H9 (cell line): ENCODE measurements around the gene PPM1M. TPM values are rescaled to one million over a fixed set of nuclear protein-coding genes. Genes with fewer than 3 reads are reported as not detected.

Source experiments
- DNase-seq: peaks from one replicate; pipeline ENCODE4 v3.0.0-alpha.2; 2017
- H2AFZ ChIP-seq: one replicate; pipeline ENCODE4 v1.6.1; 2013; ENCODE audit warnings: mild to moderate bottlenecking, low read length, control low read depth, moderate library complexity
- H2AK5ac ChIP-seq: 2 replicates; pipeline ENCODE4 v1.6.1; 2013; ENCODE audit warnings: low read length, control low read depth, mixed read lengths; ENCODE audit not compliant: insufficient read length
- H2BK120ac ChIP-seq: one replicate; pipeline ENCODE4 v1.6.1; 2013; ENCODE audit warnings: low read depth, mild to moderate bottlenecking, low read length, control low read depth, inconsistent platforms; ENCODE audit not compliant: poor library complexity, severe bottlenecking
- H2BK12ac ChIP-seq: 2 replicates; pipeline ENCODE4 v1.6.1; 2013; ENCODE audit warnings: low read length, control low read depth, mixed read lengths, low read depth; ENCODE audit not compliant: insufficient read length
- H2BK15ac ChIP-seq: 2 replicates; pipeline ENCODE4 v1.6.1; 2013; ENCODE audit warnings: low read depth, low read length, control low read depth
- H2BK20ac ChIP-seq: one replicate; pipeline ENCODE4 v1.6.1; 2013; ENCODE audit warnings: low read depth, mild to moderate bottlenecking, low read length, control low read depth, inconsistent platforms; ENCODE audit not compliant: poor library complexity, severe bottlenecking
- H2BK5ac ChIP-seq: 2 replicates; pipeline ENCODE4 v1.6.1; 2013; ENCODE audit warnings: low read length, control low read depth, mixed read lengths; ENCODE audit not compliant: insufficient read length
- H3K14ac ChIP-seq: 2 replicates; pipeline ENCODE4 v1.6.1; 2013; ENCODE audit warnings: low read length, control low read depth; ENCODE audit not compliant: insufficient read depth
- H3K18ac ChIP-seq: 2 replicates; pipeline ENCODE4 v1.6.1; 2013; ENCODE audit warnings: low read depth, mild to moderate bottlenecking, mixed read lengths, low read length, control low read depth; ENCODE audit not compliant: insufficient read length
- H3K23ac ChIP-seq: 2 replicates; pipeline ENCODE4 v1.6.1; 2013; ENCODE audit warnings: low read length, control low read depth, mixed read lengths, low read depth; ENCODE audit not compliant: insufficient read length
- H3K23me2 ChIP-seq: 2 replicates; pipeline ENCODE4 v1.6.1; 2013; ENCODE audit warnings: low read depth, mild to moderate bottlenecking, mixed read lengths, low read length, control low read depth; ENCODE audit not compliant: insufficient read length, poor library complexity, severe bottlenecking
- H3K27ac ChIP-seq: 2 replicates; pipeline ENCODE4 v1.5.1; 2013; ENCODE audit warnings: low read length, control low read depth, mixed read lengths, low read depth; ENCODE audit not compliant: insufficient read length
- H3K27me3 ChIP-seq: 2 replicates; pipeline ENCODE4 v1.6.1; 2013; ENCODE audit warnings: low read length, control low read depth, inconsistent platforms; ENCODE audit not compliant: insufficient read depth
- H3K4ac ChIP-seq: 2 replicates; pipeline ENCODE4 v1.6.1; 2013; ENCODE audit warnings: low read depth, mild to moderate bottlenecking, control low read depth, inconsistent platforms, low read length, moderate library complexity
- H3K4me1 ChIP-seq: 2 replicates; pipeline ENCODE4 v1.6.1; 2013; ENCODE audit warnings: low read length, control low read depth, inconsistent platforms; ENCODE audit not compliant: insufficient read depth
- H3K4me2 ChIP-seq: 2 replicates; pipeline ENCODE4 v1.6.1; 2013; ENCODE audit warnings: low read length, control low read depth, mixed read lengths; ENCODE audit not compliant: insufficient read length, insufficient read depth
- H3K56ac ChIP-seq: 2 replicates; pipeline ENCODE4 v1.6.1; 2013; ENCODE audit warnings: low read depth, mild to moderate bottlenecking, mixed read lengths, low read length, control low read depth; ENCODE audit not compliant: insufficient read length
- H3K79me1 ChIP-seq: 2 replicates; pipeline ENCODE4 v1.6.1; 2013; ENCODE audit warnings: low read depth, mild to moderate bottlenecking, moderate library complexity, low read length, control low read depth, inconsistent platforms; ENCODE audit not compliant: insufficient read depth, poor library complexity, severe bottlenecking
- H3K79me2 ChIP-seq: 2 replicates; pipeline ENCODE4 v1.6.1; 2013; ENCODE audit warnings: low read length, control low read depth, inconsistent platforms; ENCODE audit not compliant: insufficient read depth
- H3K9ac ChIP-seq: 2 replicates; pipeline ENCODE4 v1.6.1; 2013; ENCODE audit warnings: low read length, control low read depth, mixed read lengths; ENCODE audit not compliant: insufficient read length; ENCODE audit errors: extremely low read depth
- H3K9me3 ChIP-seq: one replicate; pipeline ENCODE4 v1.6.1; 2013; ENCODE audit warnings: low read depth, low read length, inconsistent platforms; ENCODE audit not compliant: control insufficient read depth
- H3T11ph ChIP-seq: one replicate; pipeline ENCODE4 v1.6.1; 2013; ENCODE audit warnings: mild to moderate bottlenecking, low read length, control low read depth, inconsistent platforms
- H4K20me1 ChIP-seq: one replicate; pipeline ENCODE4 v1.6.1; 2013; ENCODE audit not compliant: control insufficient read depth, insufficient read length, insufficient read depth
- H4K5ac ChIP-seq: 2 replicates; pipeline ENCODE4 v1.6.1; 2013; ENCODE audit warnings: low read depth, mild to moderate bottlenecking, mixed read lengths, low read length, control low read depth; ENCODE audit not compliant: insufficient read length
- H4K8ac ChIP-seq: replicated peaks from 2 replicates; pipeline ENCODE4 v1.6.1; 2013; ENCODE audit warnings: low read length, control low read depth, mixed read lengths, low read depth; ENCODE audit not compliant: insufficient read length
- H4K91ac ChIP-seq: 2 replicates; pipeline ENCODE4 v1.6.1; 2013; ENCODE audit warnings: low read depth, mild to moderate bottlenecking, moderate library complexity, mixed read lengths, low read length, control low read depth; ENCODE audit not compliant: insufficient read length
- H3K27ac Mint-ChIP-seq, 3 experiments: 2 replicates in 2 of 3; 3 replicates in 1 of 3; pipeline ENCODE4 v1.8.0; 2020 to 2021; ENCODE audit warnings: mixed read lengths in 3 of 3, mild to moderate bottlenecking in 1 of 3, moderate library complexity in 1 of 3
- H3K27me3 Mint-ChIP-seq: 2 replicates; pipeline ENCODE4 v1.8.0; 2021; ENCODE audit warnings: low read depth, mild to moderate bottlenecking, moderate library complexity, mixed read lengths
- H3K36me3 Mint-ChIP-seq, 3 experiments: 2 replicates in 2 of 3; 3 replicates in 1 of 3; pipeline ENCODE4 v1.8.0; 2020 to 2021; ENCODE audit warnings: low read depth in 3 of 3, mixed read lengths in 3 of 3; ENCODE audit not compliant: insufficient read depth in 1 of 3
- H3K4me1 Mint-ChIP-seq, 2 experiments: 2 replicates each; pipeline ENCODE4 v1.8.0; 2020; ENCODE audit warnings: mixed read lengths in 2 of 2
- H3K4me3 Mint-ChIP-seq, 2 experiments: 2 replicates in 1 of 2; 3 replicates in 1 of 2; pipeline ENCODE4 v1.8.0; 2020 to 2021; ENCODE audit warnings: mild to moderate bottlenecking in 2 of 2, mixed read lengths in 2 of 2, moderate library complexity in 1 of 2
- H3K9me3 Mint-ChIP-seq, 2 experiments: 2 replicates in 1 of 2; 3 replicates in 1 of 2; pipeline ENCODE4 v1.8.0; 2020; ENCODE audit warnings: mild to moderate bottlenecking in 2 of 2, mixed read lengths in 2 of 2, moderate library complexity in 1 of 2
- CTCF ChIP-seq: fragments of 200-600 bp; sonication (generic); conservative IDR thresholded peaks from 3 replicates; pipeline ENCODE4 v1.8.0; 2021; ENCODE audit warnings: antibody characterized with exemption, mild to moderate bottlenecking
- WGBS: extraction: QIAGEN DNeasy Blood & Tissue Kit; methylation state at CpG from one replicate; pipeline ENCODE4 v1.1.7; 2013; ENCODE audit warnings: missing lambda C conversion rate, low lambda C conversion rate, mixed read lengths; ENCODE audit not compliant: insufficient read length; ENCODE audit errors: extremely low coverage; 5-methylcytosine and 5-hydroxymethylcytosine counted together
- total RNA-seq: library from RNA; stranded (reverse); gene quantifications from 2 replicates; pipeline ENCODE4 v1.2.1, GENCODE V29; 2021

The PPM1M gene
- total RNA-seq, 1 experiment from 2014 or later = 7.4 TPM

GRCh38 chr3:52288674-52289073 is 43.1 kb downstream of the PPM1M start:
- Mint-ChIP-seq H3K27me3 (no peaks in the 10 kb centered on the region), H3K27ac (no peak overlapping the region), H3K4me1 (peaks cover 8 to 10% of the 10 kb centered on the region in 2 experiments), H3K36me3 (no peaks in the 10 kb centered on the region; a peak in 3 of 7 replicates), H3K9me3 (no peaks in the 10 kb centered on the region), H3K4me3 (peak overlapping the region; percentile 96 to 98)
- no peak overlapping the region for H2BK5ac ChIP-seq
- no peaks in the 10 kb centered on the region for H3K4me1 ChIP-seq
- H4K20me1 ChIP-seq = no peaks in the 10 kb centered on the region
- no peak for DNase-seq
- H3K27me3 ChIP-seq = no peaks in the 10 kb centered on the region
- no peak overlapping the region for H3K9ac ChIP-seq
- no peak overlapping the region for H2BK120ac ChIP-seq
- no peak overlapping the region for H3K56ac ChIP-seq
- no peak overlapping the region for H2AFZ ChIP-seq
- H4K91ac ChIP-seq = no peak overlapping the region
- no peak overlapping the region for H2AK5ac ChIP-seq
- H3K27ac ChIP-seq = no peak overlapping the region
- H3K9me3 ChIP-seq = no peaks in the 10 kb centered on the region
- no CpG with 5 or more reads among the region's 6 CpGs for WGBS
- no peaks in the 10 kb centered on the region for H3K79me1 ChIP-seq
- H3T11ph ChIP-seq = no peak overlapping the region
- no peak overlapping the region for H2BK12ac ChIP-seq
- H3K14ac ChIP-seq = no peak overlapping the region
- peak overlapping the region; percentile 96 for H3K4me2 ChIP-seq
- no peak overlapping the region for H4K8ac ChIP-seq
- H2BK20ac ChIP-seq = no peak overlapping the region
- TF ChIP-seq CTCF = no peak
- H3K23me2 ChIP-seq = peaks cover 3% of the 10 kb centered on the region
- no peak overlapping the region for H3K18ac ChIP-seq
- no peak overlapping the region for H3K23ac ChIP-seq
- H3K79me2 ChIP-seq = no peaks in the 10 kb centered on the region
- no peak overlapping the region for H2BK15ac ChIP-seq
- H4K5ac ChIP-seq = no peak overlapping the region
- H3K4ac ChIP-seq = no peak overlapping the region
